ENCODE measurements around the gene SLC12A2.

Gene SLC12A2

DNA sequence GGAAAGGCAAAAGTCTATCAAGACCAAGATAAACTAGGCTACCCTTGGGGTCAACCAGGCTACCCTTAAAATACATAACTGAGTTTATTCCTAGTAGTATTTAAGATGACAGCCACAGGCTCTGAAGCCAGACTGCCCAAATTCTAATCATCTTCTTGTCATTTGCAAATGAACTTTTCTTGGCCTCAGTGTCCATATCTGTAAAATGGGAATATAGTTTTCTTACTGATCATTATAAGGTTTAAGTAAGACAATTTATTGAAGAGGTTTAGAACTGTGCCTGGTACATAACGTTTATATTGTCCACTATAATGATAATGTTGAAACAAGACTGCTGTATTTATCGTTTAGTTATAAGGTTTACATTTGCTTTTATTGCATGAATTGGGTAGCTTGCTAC, 112.5 kb downstream of the SLC12A2 start:
- no peak for TF ChIP-seq CTCF (conservative IDR thresholded peaks at IDR 0.05; ENCODE audit: low read depth)
- CTCF ChIA-PET = interaction anchor here (0.6 kb wide), 1 partner anchor 16 kb away, joined by 4 read pairs; no protein-coding TSS in a partner anchor
- no peak overlapping the region for H3K27ac ChIP-seq
- POLR2A ChIA-PET (ENCODE audit: low non-redundant PET) = no interaction called here
- DNase-seq (ENCODE audit: low spot score) = no peak

GRCh38 chr5:128196791-128197190, 113.2 kb downstream of the SLC12A2 start:
- no peak for DNase-seq (ENCODE audit: low spot score)
- ChIA-PET POLR2A (ENCODE audit: low non-redundant PET) (no interaction called here), CTCF (interaction anchor here (0.6 kb wide), 1 partner anchor 17 kb away, joined by 4 read pairs; no protein-coding TSS in a partner anchor)
- no peak for TF ChIP-seq CTCF (conservative IDR thresholded peaks at IDR 0.05; ENCODE audit: low read depth)
- no peak overlapping the region for H3K27ac ChIP-seq

- DNase-seq (ENCODE audit: low spot score) = no peak
- POLR2A ChIA-PET (ENCODE audit: low non-redundant PET) = no interaction called here
- CTCF ChIA-PET = interaction anchor here (0.7 kb wide), 1 partner anchor 112 kb away, joined by 3 read pairs; no protein-coding TSS in a partner anchor
- TF ChIP-seq CTCF (conservative IDR thresholded peaks at IDR 0.05; ENCODE audit: low read depth) = no peak
- no peak overlapping the region for H3K27ac ChIP-seq
Measured at GRCh38 chr5:128197896-128198522, 114.4 kb downstream of the SLC12A2 start.

- CTCF ChIA-PET = interaction anchor here (0.6 to 0.8 kb wide), 3 partner anchors 291 to 707 kb away, joined by 3 to 4 read pairs (median 3); no protein-coding TSS in a partner anchor
- DNase-seq (ENCODE audit: low spot score) = no peak
- TF ChIP-seq CTCF (conservative IDR thresholded peaks at IDR 0.05; ENCODE audit: low read depth) = no peak
- H3K27ac ChIP-seq = no peak overlapping the region
- POLR2A ChIA-PET (ENCODE audit: low non-redundant PET) = no interaction called here
Measured at GRCh38 chr5:128199104-128199503, 115.5 kb downstream of the SLC12A2 start.

GRCh38 chr5:128199611-128200010, 116.0 kb downstream of the SLC12A2 start:
- TF ChIP-seq CTCF (conservative IDR thresholded peaks at IDR 0.05; ENCODE audit: low read depth) = no peak
- DNase-seq (ENCODE audit: low spot score) = peak; percentile 25
- ChIA-PET POLR2A (ENCODE audit: low non-redundant PET) (no interaction called here), CTCF (interaction anchor here (0.6 to 1.3 kb wide), 6 partner anchors 10 to 707 kb away, joined by 3 to 6 read pairs (median 3); no protein-coding TSS in a partner anchor)
- no peak overlapping the region for H3K27ac ChIP-seq

GRCh38 chr5:128201065-128201926, 117.7 kb downstream of the SLC12A2 start:
- peak; percentile 80 for DNase-seq (ENCODE audit: low spot score)
- TF ChIP-seq CTCF (conservative IDR thresholded peaks at IDR 0.05; ENCODE audit: low read depth) = peak; percentile 97
- ChIA-PET CTCF (interaction anchor here (0.6 to 1.3 kb wide), 14 partner anchors 9 to 638 kb away, joined by 3 to 18 read pairs (median 3); no protein-coding TSS in a partner anchor), POLR2A (ENCODE audit: low non-redundant PET) (interaction anchor here (1.0 kb wide), 1 partner anchor 119 kb away, joined by 3 read pairs; no protein-coding TSS in a partner anchor)
- H3K27ac ChIP-seq = no peak overlapping the region

Data from RWPE1 (cell line).